Stimulated activated CD4-positive, alpha-beta T cell treated with anti-CD3 and anti-CD28 coated beads, Interleukin-12 subunit alpha, Interleukin-12 subunit beta, amount 100 ng/mL, for 24 hours (primary cell): ENCODE measurements around the gene ZMPSTE24.
"Not testable (repeated sequence)": the region's sequence is repeated elsewhere in the genome, so short reads cannot be mapped to it uniquely, and the experiment has no call there.

Experiments
- DNase-seq, 2 experiments: peaks; one replicate each; pipeline ENCODE4 v3.0.0-alpha.2; 2020; ENCODE audit warnings: low read depth in 2 of 2

The ZMPSTE24 gene

GRCh38 chr1:40318476-40318875 lies 60.4 kb downstream of the ZMPSTE24 start:
- DNase-seq, result no peak

GRCh38 chr1:40318970-40319621 lies 61.1 kb downstream of the ZMPSTE24 start:
- no peak for DNase-seq

GRCh38 chr1:40331403-40331802 lies 73.4 kb downstream of the ZMPSTE24 start:
- DNase-seq, result not testable (repeated sequence)

- DNase-seq, result no peak
These were observed 74.7 kb downstream of the ZMPSTE24 start for GRCh38 chr1:40332695-40333094.

- DNase-seq, result no peak
These were observed 79.4 kb downstream of the ZMPSTE24 start for GRCh38 chr1:40337443-40337842.

- DNase-seq, result peak; percentile 77 to 87
These were observed 80.8 kb downstream of the ZMPSTE24 start for GRCh38 chr1:40338745-40339419.

- DNase-seq, result no peak
These were observed 81.6 kb downstream of the ZMPSTE24 start for GRCh38 chr1:40339420-40340323.

- no peak for DNase-seq
These were observed 83.7 kb downstream of the ZMPSTE24 start for GRCh38 chr1:40341491-40342380.

- DNase-seq, result not testable (repeated sequence)
These were observed 84.3 kb downstream of the ZMPSTE24 start for GRCh38 chr1:40342381-40342717.
